Astrocyte of the spinal cord (primary cell): ENCODE data around the gene TMEM258.

ENCODE experiments used
- DNase-seq: peaks from one replicate; pipeline ENCODE4 v3.0.0; 2011; ENCODE audit warnings: low read depth, low spot score
- H3K4me3 ChIP-seq: 2 replicates; pipeline ENCODE4 v1.5.1; 2011; ENCODE audit warnings: low read depth, mild to moderate bottlenecking, low read length, moderate library complexity
- CTCF ChIP-seq: IDR thresholded peaks from 2 replicates; pipeline ENCODE4 v1.5.1; 2012; ENCODE audit warnings: low read depth, mild to moderate bottlenecking, low read length, inconsistent platforms
- in situ Hi-C: cut with HindIII; loops from 2 replicates; pipeline ENCODE4 v1.10.0; 2017; ENCODE audit warnings: low sequenced_read_pairs

TMEM258 gene

GRCh38 chr11:61781585-61781984 lies 10.8 kb downstream of the TMEM258 start:
- no peak overlapping the region for H3K4me3 ChIP-seq
- DNase-seq, result no peak
- TF ChIP-seq CTCF, result no peak
- in situ Hi-C loops, result no loop called here

- no peak for TF ChIP-seq CTCF
- in situ Hi-C loops, result no loop called here
- H3K4me3 ChIP-seq, result no peak overlapping the region
- no peak for DNase-seq
These were observed 11.7 kb downstream of the TMEM258 start for GRCh38 chr11:61780581-61781162.

GRCh38 chr11:61779666-61780525 lies 12.5 kb downstream of the TMEM258 start:
- TF ChIP-seq CTCF, result no peak
- H3K4me3 ChIP-seq, result no peak overlapping the region
- DNase-seq, result no peak
- in situ Hi-C loops, result no loop called here

- in situ Hi-C loops, result no loop called here
- no peak for TF ChIP-seq CTCF
- H3K4me3 ChIP-seq, result no peak overlapping the region
- no peak for DNase-seq
These were observed 13.3 kb downstream of the TMEM258 start for GRCh38 chr11:61778920-61779650.

DNA sequence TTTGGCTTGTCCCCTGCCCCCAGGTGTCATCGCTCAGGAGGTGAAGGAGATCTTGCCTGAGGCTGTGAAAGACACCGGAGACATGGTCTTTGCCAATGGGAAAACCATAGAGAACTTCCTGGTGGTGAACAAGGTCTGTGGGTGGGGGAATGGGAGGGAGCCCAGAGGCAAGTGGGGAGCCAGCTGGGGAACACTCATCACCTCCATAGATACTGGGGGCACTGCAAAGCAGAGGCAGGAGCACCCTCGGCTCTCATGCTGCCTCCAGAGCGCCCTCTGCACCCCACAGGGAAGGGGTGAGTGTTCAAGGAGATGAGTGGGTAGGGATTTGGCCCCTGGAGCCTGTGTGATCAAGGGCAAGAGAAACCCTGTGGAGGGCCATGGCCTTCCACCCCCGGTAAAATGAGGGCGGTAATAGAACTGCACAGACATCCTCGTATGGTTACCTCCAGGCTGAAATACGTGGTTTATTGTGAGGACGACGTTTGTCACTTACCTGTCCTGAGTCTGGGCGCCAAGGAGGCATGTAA lies 14.0 kb downstream of the TMEM258 start:
- no peak for TF ChIP-seq CTCF

More for the DNA sequence above, 14.0 kb downstream of the TMEM258 start:
- DNase-seq, result no peak
- H3K4me3 ChIP-seq, result no peak overlapping the region
- in situ Hi-C loops, result no loop called here
